ENCODE measurements around the gene STAM2.

DNA sequence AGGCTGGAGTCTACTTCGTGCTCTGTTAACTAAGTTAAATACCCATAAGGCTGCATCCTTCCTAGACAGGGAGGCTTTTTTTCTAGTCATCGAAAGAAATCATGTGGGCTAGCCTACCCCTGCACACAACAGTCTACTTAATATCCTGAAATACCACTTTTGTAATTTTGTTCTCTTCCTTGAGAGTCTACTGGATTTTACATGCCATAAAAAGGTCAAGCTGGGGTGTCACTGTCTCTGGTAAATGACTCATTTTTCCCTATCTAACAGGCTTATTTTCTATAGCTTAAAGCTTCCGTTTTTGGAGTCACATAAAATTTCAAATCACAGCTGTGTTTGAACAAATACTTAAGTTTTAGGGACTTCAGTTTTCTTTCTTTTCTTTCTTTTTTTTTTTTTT lies 10.7 kb upstream of the STAM2 start:
- TF ChIP-seq EZH2 (IDR thresholded peaks at IDR 0.05; ENCODE audit: borderline replicate concordance, low read depth, low read length, poor library complexity, severe bottlenecking): no peak
- TF ChIP-seq, protein P1, sequence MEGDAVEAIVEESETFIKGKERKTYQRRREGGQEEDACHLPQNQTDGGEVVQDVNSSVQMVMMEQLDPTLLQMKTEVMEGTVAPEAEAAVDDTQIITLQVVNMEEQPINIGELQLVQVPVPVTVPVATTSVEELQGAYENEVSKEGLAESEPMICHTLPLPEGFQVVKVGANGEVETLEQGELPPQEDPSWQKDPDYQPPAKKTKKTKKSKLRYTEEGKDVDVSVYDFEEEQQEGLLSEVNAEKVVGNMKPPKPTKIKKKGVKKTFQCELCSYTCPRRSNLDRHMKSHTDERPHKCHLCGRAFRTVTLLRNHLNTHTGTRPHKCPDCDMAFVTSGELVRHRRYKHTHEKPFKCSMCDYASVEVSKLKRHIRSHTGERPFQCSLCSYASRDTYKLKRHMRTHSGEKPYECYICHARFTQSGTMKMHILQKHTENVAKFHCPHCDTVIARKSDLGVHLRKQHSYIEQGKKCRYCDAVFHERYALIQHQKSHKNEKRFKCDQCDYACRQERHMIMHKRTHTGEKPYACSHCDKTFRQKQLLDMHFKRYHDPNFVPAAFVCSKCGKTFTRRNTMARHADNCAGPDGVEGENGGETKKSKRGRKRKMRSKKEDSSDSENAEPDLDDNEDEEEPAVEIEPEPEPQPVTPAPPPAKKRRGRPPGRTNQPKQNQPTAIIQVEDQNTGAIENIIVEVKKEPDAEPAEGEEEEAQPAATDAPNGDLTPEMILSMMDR (conservative IDR thresholded peaks at IDR 0.05; ENCODE audit: low read depth, low read length): no peak

Data from A673 (cell line).